Measurements from ENCODE around the gene EIF4E2.

- TF ChIP-seq CTCF (IDR thresholded peaks at IDR 0.05; ENCODE audit: borderline replicate concordance, extremely low read depth, low read length, poor library complexity, severe bottlenecking) (no peak), EZH2 (IDR thresholded peaks at IDR 0.05; ENCODE audit: borderline replicate concordance, low read depth, low read length, severe bottlenecking) (no peak)
Measured at GRCh38 chr2:232501794-232502390, 48.6 kb upstream of the EIF4E2 start.
